Non-pigmented ciliary epithelial cell (primary cell): Measurements from ENCODE around the gene ZNF74.
A peak's percentile ranks its signal among the peaks of the same experiment; 100 is the strongest.
"Not testable (repeated sequence)": the region's sequence is repeated elsewhere in the genome, so short reads cannot be mapped to it uniquely, and the experiment has no call there.

Experiments
- DNase-seq: peaks from one replicate; pipeline ENCODE4 v3.0.0-alpha.2; 2010; ENCODE audit warnings: low read depth

The ZNF74 gene

DNA sequence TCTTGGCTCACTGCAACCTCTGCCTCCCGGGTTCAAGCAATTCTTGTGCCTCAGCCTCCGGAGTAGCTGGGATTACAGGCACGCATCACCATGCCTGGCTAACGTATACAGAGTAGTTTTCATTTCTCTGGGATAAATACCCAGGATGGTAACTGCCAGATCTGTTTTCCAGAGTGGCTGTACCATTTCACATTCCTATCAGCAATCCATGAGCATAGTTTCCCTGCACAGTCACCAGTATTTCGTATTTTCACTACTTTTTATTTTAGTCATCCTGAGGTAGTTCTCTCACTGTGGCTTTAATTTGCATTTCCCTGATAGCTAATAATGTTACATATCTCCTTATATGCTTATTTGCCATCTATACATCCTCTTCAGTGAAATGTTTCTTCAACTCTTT is 54.7 kb downstream of the ZNF74 start:
- no peak for DNase-seq

DNA sequence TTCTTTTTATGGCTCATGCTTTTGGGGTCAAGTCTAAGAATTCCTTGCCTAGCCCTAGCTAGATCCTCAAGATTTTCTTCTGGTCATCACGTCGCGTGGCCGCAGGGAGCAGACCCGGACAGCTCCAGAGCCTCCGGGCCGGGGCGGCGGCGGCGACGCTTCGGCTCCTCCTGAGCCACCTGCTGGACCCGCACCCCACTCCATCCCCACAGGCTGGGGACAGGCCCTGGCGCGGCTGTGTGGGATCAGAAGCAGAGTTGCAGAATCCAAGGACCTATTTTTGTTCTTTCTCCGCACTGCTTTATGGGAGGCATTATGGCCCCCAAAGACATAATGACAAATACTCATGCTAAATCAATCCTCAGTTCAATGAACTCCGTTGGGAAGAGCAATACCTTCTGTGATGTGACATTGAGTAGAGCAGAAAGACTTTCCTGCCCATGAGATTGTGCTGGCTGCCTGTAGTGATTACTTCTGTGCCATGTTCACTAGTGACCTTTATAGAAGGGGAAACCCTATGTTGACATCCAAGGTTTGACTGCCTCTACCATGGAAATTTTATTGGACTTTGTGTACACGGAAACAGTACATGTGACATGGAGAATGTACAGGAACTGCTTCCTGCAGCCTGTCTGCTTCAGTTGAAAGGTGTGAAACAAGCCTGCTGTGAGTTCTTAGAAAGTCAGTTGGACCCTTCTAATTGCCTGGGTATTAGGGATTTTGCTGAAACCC is 56.0 kb downstream of the ZNF74 start:
- no peak for DNase-seq

GRCh38 chr22:20450551-20450906 is 56.6 kb downstream of the ZNF74 start:
- DNase-seq: no peak

DNA sequence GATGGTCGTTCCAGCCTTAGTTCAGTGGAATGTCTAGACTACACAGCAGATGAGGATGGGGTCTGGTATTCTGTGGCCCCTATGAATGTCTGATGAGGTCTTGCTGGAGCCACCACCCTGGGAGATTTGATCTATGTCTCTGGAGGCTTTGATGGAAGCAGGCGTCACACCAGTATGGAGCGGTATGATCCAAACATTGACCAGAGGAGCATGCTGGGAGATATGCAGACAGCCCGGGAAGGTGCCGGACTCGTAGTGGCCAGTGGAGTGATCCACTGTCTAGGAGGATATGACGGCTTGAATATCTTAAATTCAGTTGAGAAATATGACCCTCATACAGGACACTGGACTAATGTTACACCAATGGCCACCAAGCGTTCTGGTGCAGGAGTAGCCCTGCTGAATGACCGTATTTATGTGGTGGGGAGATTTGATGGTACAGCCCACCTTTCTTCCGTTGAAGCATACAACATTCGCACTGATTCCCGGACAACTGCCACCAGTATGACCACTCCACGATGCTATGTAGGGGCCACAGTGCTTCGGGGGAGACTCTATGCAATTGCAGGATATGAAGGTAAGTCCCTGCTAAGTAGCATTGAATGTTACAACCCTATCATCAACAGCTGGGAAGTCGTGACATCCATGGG is 57.3 kb downstream of the ZNF74 start:
- DNase-seq: not testable (repeated sequence)

GRCh38 chr22:20451920-20452319 is 58.0 kb downstream of the ZNF74 start:
- DNase-seq: no peak

GRCh38 chr22:20453222-20453621 is 59.3 kb downstream of the ZNF74 start:
- DNase-seq: no peak

DNA sequence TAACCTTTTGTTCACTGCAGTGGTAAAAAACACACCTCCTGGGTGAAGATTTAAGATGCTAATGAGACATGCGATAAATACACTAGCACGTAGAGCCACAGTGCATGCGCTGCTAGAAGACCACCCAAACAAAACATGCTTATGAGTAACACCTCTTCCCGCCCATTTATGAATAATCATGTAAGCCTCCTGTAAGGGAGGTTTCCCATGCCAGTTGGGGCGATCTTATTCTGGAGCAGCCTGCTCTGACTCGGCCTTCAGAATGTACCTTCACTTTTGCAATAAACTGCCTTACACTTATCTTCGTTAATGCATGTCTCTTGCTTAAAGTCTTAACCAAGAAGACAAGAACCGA is 61.7 kb downstream of the ZNF74 start:
- no peak for DNase-seq

GRCh38 chr22:20456064-20456721 is 62.2 kb downstream of the ZNF74 start:
- peak; percentile 40 for DNase-seq

- DNase-seq: no peak
Measured at GRCh38 chr22:20456722-20457076, 62.7 kb downstream of the ZNF74 start.

DNA sequence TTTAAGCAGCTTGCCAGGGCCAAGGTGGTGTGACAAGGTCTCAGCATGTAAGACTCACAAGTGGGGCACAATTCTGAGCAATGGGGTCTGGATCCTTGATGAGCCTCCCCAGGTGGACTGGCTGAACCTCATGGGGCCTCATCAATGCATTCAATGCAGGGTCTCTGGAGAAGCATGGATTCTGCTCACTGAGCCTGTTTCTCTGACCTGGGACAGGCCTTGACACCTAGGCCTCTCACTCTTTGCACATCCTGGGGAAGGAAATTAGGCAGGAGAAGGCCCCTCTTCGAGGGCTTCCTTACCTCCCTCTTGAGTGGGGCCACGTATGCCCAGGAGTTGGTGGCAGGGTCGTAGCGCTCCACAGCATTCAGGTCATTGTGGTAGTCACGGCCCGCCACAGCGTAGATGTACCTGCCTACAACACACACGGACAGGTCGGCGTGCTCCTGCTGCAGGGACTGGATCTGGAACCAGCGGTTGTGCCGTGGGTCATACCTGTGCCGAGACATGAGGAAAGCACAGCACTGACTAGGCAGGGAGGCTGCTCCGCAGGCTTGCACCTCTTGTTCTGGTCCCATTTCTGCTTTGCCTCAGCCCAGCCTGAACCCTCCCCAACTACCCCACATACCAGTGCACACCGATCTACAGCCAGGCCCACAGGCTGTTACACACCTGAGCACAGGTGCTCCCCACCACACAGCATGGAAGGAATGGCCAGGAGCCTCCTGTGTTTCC is 63.7 kb downstream of the ZNF74 start:
- no peak for DNase-seq
